HL-60/S4 treated with retinoic acid at 250 ng/mL for 4 days and 3 days (cell line): ENCODE results near the gene TOM1.

ENCODE experiments used
- in situ Hi-C: fragments of 300-500 bp; cut with MboI; formaldehyde crosslinking; loops from 2 replicates; pipeline ENCODE4 v1.7.0; 2022; ENCODE audit warnings: low sequenced_read_pairs

Gene TOM1

GRCh38 chr22:35299673-35300499, at the start of gene TOM1:
TSS of gene TOM1 (plus strand) at chr22:35299894. CDS start at chr22:35299929, 35 bp downstream.
- in situ Hi-C loops = no loop called here

GRCh38 chr22:35250156-35250555, 49.5 kb upstream of the TOM1 start:
- in situ Hi-C loops = no loop called here

GRCh38 chr22:35253946-35254345, 45.7 kb upstream of the TOM1 start:
- in situ Hi-C loops = no loop called here

- in situ Hi-C loops = no loop called here
Observed at GRCh38 chr22:35257002-35257320, 42.7 kb upstream of the TOM1 start.

GRCh38 chr22:35257321-35258190, 42.1 kb upstream of the TOM1 start, which contains the start of gene HMGXB4:
TSS of gene HMGXB4 (plus strand) at chr22:35257493. CDS start at chr22:35262391, 4,898 bp downstream.
- in situ Hi-C loops = no loop called here

- in situ Hi-C loops = no loop called here
Observed at GRCh38 chr22:35258191-35258988, 41.3 kb upstream of the TOM1 start.

- in situ Hi-C loops = no loop called here
Observed at GRCh38 chr22:35264986-35265385, 34.7 kb upstream of the TOM1 start.

GRCh38 chr22:35266277-35266676, 33.4 kb upstream of the TOM1 start:
- in situ Hi-C loops = no loop called here

GRCh38 chr22:35269630-35270029, 30.1 kb upstream of the TOM1 start:
- in situ Hi-C loops = no loop called here

- in situ Hi-C loops = no loop called here
Observed at GRCh38 chr22:35274154-35274871, 25.4 kb upstream of the TOM1 start.

GRCh38 chr22:35275580-35275979, 24.1 kb upstream of the TOM1 start:
- in situ Hi-C loops = no loop called here

- in situ Hi-C loops = no loop called here
Observed at GRCh38 chr22:35276019-35276418, 23.7 kb upstream of the TOM1 start.

- in situ Hi-C loops = no loop called here
Observed at GRCh38 chr22:35288116-35288515, 11.6 kb upstream of the TOM1 start.

GRCh38 chr22:35292786-35293185, 6.9 kb upstream of the TOM1 start:
- in situ Hi-C loops = no loop called here

- in situ Hi-C loops = no loop called here
Observed at GRCh38 chr22:35296051-35296450, 3.6 kb upstream of the TOM1 start.

GRCh38 chr22:35299217-35299672, 449 bp upstream of the TOM1 start:
- in situ Hi-C loops = no loop called here

- in situ Hi-C loops = no loop called here
Observed at GRCh38 chr22:35301372-35301874, 1.7 kb downstream of the TOM1 start.

GRCh38 chr22:35303029-35303624, 3.4 kb downstream of the TOM1 start:
- in situ Hi-C loops = no loop called here

- in situ Hi-C loops = no loop called here
Observed at GRCh38 chr22:35305525-35306070, 5.9 kb downstream of the TOM1 start.
